ENCODE results near the gene LMNB1. TPM values are rescaled to one million over a fixed set of nuclear protein-coding genes. Genes with fewer than 3 reads are reported as not detected.
"Not testable (repeated sequence)": the region's sequence is repeated elsewhere in the genome, so short reads cannot be mapped to it uniquely, and the experiment has no call there.

LMNB1 gene
- total RNA-seq, 1 donor = 7.2 TPM

GRCh38 chr5:126755593-126755992 lies 21.3 kb upstream of the LMNB1 start:
- DNase-seq (ENCODE audit: insufficient read length, low spot score, missing footprints) = no peak
- H3K4me1 ChIP-seq (ENCODE audit: insufficient read depth, low read length) = no peaks in the 10 kb centered on the region
- TF ChIP-seq, protein P1, sequence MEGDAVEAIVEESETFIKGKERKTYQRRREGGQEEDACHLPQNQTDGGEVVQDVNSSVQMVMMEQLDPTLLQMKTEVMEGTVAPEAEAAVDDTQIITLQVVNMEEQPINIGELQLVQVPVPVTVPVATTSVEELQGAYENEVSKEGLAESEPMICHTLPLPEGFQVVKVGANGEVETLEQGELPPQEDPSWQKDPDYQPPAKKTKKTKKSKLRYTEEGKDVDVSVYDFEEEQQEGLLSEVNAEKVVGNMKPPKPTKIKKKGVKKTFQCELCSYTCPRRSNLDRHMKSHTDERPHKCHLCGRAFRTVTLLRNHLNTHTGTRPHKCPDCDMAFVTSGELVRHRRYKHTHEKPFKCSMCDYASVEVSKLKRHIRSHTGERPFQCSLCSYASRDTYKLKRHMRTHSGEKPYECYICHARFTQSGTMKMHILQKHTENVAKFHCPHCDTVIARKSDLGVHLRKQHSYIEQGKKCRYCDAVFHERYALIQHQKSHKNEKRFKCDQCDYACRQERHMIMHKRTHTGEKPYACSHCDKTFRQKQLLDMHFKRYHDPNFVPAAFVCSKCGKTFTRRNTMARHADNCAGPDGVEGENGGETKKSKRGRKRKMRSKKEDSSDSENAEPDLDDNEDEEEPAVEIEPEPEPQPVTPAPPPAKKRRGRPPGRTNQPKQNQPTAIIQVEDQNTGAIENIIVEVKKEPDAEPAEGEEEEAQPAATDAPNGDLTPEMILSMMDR (IDR thresholded peaks at IDR 0.05; ENCODE audit: extremely low read depth, low read depth, low read length) = no peak
- no peaks in the 10 kb centered on the region for H3K36me3 ChIP-seq (ENCODE audit: insufficient read depth, low read length)
- no peak overlapping the region for H3K4me2 ChIP-seq (ENCODE audit: insufficient read depth, low read length)
- peaks cover 4% of the 10 kb centered on the region for H3K27me3 ChIP-seq (ENCODE audit: insufficient read depth, low read length)
- no peak overlapping the region for H3K4me3 ChIP-seq (ENCODE audit: insufficient read depth, low read length)
- H3K9me3 ChIP-seq (ENCODE audit: low read depth, low read length) = no peaks in the 10 kb centered on the region
- H3K79me2 ChIP-seq (ENCODE audit: insufficient read depth, low read length) = no peaks in the 10 kb centered on the region
- no peaks in the 10 kb centered on the region for H4K20me1 ChIP-seq (ENCODE audit: insufficient read depth, low read length)
- H3K27ac ChIP-seq (ENCODE audit: low read depth, low read length) = no peak overlapping the region
- H2AFZ ChIP-seq (ENCODE audit: low read length) = no peak overlapping the region

GRCh38 chr5:126757713-126758357 lies 19.1 kb upstream of the LMNB1 start:
- H3K79me2 ChIP-seq (ENCODE audit: insufficient read depth, low read length) = no peaks in the 10 kb centered on the region

GRCh38 chr5:126763371-126763770 lies 13.6 kb upstream of the LMNB1 start:
- Histone ChIP-seq H3K4me1 (ENCODE audit: insufficient read depth, low read length) (no peaks in the 10 kb centered on the region), H3K27ac (ENCODE audit: low read depth, low read length) (no peak overlapping the region), H3K4me3 (ENCODE audit: insufficient read depth, low read length) (no peak overlapping the region), H4K20me1 (ENCODE audit: insufficient read depth, low read length) (no peaks in the 10 kb centered on the region), H2AFZ (ENCODE audit: low read length) (no peak overlapping the region), H3K36me3 (ENCODE audit: insufficient read depth, low read length) (no peaks in the 10 kb centered on the region), H3K9me3 (ENCODE audit: low read depth, low read length) (no peaks in the 10 kb centered on the region), H3K27me3 (ENCODE audit: insufficient read depth, low read length) (peaks cover under 1% of the 10 kb centered on the region), H3K4me2 (ENCODE audit: insufficient read depth, low read length) (no peak overlapping the region), H3K79me2 (ENCODE audit: insufficient read depth, low read length) (no peaks in the 10 kb centered on the region)
- DNase-seq (ENCODE audit: insufficient read length, low spot score, missing footprints) = no peak
- TF ChIP-seq, protein P1 (IDR thresholded peaks at IDR 0.05; ENCODE audit: extremely low read depth, low read depth, low read length) = no peak

More at GRCh38 chr5:126757713-126758357, 19.1 kb upstream of the LMNB1 start:
- no peak for DNase-seq (ENCODE audit: insufficient read length, low spot score, missing footprints)
- Histone ChIP-seq H3K4me1 (ENCODE audit: insufficient read depth, low read length) (no peaks in the 10 kb centered on the region), H3K36me3 (ENCODE audit: insufficient read depth, low read length) (no peaks in the 10 kb centered on the region), H4K20me1 (ENCODE audit: insufficient read depth, low read length) (no peaks in the 10 kb centered on the region), H3K27me3 (ENCODE audit: insufficient read depth, low read length) (peaks cover 4% of the 10 kb centered on the region), H3K9me3 (ENCODE audit: low read depth, low read length) (no peaks in the 10 kb centered on the region), H3K4me2 (ENCODE audit: insufficient read depth, low read length) (no peak overlapping the region), H3K27ac (ENCODE audit: low read depth, low read length) (no peak overlapping the region), H2AFZ (ENCODE audit: low read length) (no peak overlapping the region), H3K4me3 (ENCODE audit: insufficient read depth, low read length) (no peak overlapping the region)
- TF ChIP-seq, protein P1 (IDR thresholded peaks at IDR 0.05; ENCODE audit: extremely low read depth, low read depth, low read length) = no peak

- Histone ChIP-seq H3K9me3 (ENCODE audit: low read depth, low read length) (no peaks in the 10 kb centered on the region), H3K4me2 (ENCODE audit: insufficient read depth, low read length) (no peak overlapping the region), H2AFZ (ENCODE audit: low read length) (no peak overlapping the region), H3K4me1 (ENCODE audit: insufficient read depth, low read length) (no peaks in the 10 kb centered on the region), H3K4me3 (ENCODE audit: insufficient read depth, low read length) (no peak overlapping the region), H3K79me2 (ENCODE audit: insufficient read depth, low read length) (no peaks in the 10 kb centered on the region), H3K36me3 (ENCODE audit: insufficient read depth, low read length) (no peaks in the 10 kb centered on the region), H3K27ac (ENCODE audit: low read depth, low read length) (no peak overlapping the region), H3K27me3 (ENCODE audit: insufficient read depth, low read length) (no peaks in the 10 kb centered on the region), H4K20me1 (ENCODE audit: insufficient read depth, low read length) (no peaks in the 10 kb centered on the region)
- peak; percentile 41 for DNase-seq (ENCODE audit: insufficient read length, low spot score, missing footprints)
- TF ChIP-seq, protein P1 (IDR thresholded peaks at IDR 0.05; ENCODE audit: extremely low read depth, low read depth, low read length) = no peak
Measured at GRCh38 chr5:126769703-126770102, 7.2 kb upstream of the LMNB1 start.

DNA sequence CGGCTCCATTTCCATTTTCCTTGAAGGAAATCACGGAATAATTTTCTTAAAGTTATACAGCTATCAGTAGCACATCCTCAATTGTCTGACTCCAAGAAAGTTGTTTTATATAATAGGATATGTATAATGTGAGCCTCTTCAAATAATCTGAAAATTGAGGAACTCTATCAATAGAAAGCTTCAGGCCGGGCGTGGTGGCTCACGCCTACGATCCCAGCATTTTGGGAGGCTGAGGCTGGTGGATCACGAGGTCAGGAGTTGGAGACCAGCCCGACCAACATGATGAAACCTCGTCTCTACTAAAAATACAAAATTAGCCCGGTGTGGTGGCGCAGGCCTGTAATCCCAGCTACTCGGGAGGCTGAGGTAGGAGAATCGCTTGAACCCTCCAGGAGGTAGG lies 3.4 kb upstream of the LMNB1 start:
- not testable (repeated sequence) for H3K4me2 ChIP-seq (ENCODE audit: insufficient read depth, low read length); H3K4me1 ChIP-seq (ENCODE audit: insufficient read depth, low read length)

GRCh38 chr5:126774595-126774994 lies 2.3 kb upstream of the LMNB1 start:
- H3K4me3 ChIP-seq (ENCODE audit: insufficient read depth, low read length); H3K27ac ChIP-seq (ENCODE audit: low read depth, low read length): not testable (repeated sequence)
- H3K4me1 ChIP-seq (ENCODE audit: insufficient read depth, low read length) = peaks cover 13% of the 10 kb centered on the region

More for the DNA sequence above, 3.4 kb upstream of the LMNB1 start:
- not testable (repeated sequence) for H3K27me3 ChIP-seq (ENCODE audit: insufficient read depth, low read length); H3K4me3 ChIP-seq (ENCODE audit: insufficient read depth, low read length); H2AFZ ChIP-seq (ENCODE audit: low read length); H3K9me3 ChIP-seq (ENCODE audit: low read depth, low read length); H4K20me1 ChIP-seq (ENCODE audit: insufficient read depth, low read length); H3K36me3 ChIP-seq (ENCODE audit: insufficient read depth, low read length); H3K27ac ChIP-seq (ENCODE audit: low read depth, low read length); DNase-seq (ENCODE audit: insufficient read length, low spot score, missing footprints)
- peaks cover 12% of the 10 kb centered on the region for H3K79me2 ChIP-seq (ENCODE audit: insufficient read depth, low read length)

More at GRCh38 chr5:126774595-126774994, 2.3 kb upstream of the LMNB1 start:
- H3K36me3 ChIP-seq (ENCODE audit: insufficient read depth, low read length); DNase-seq (ENCODE audit: insufficient read length, low spot score, missing footprints); H2AFZ ChIP-seq (ENCODE audit: low read length); H4K20me1 ChIP-seq (ENCODE audit: insufficient read depth, low read length); H3K4me2 ChIP-seq (ENCODE audit: insufficient read depth, low read length); H3K27me3 ChIP-seq (ENCODE audit: insufficient read depth, low read length); H3K9me3 ChIP-seq (ENCODE audit: low read depth, low read length): not testable (repeated sequence)
- peaks cover 22% of the 10 kb centered on the region for H3K79me2 ChIP-seq (ENCODE audit: insufficient read depth, low read length)
